DND-41 (cell line): ENCODE data around the gene TTC16.

Experiments
- ATAC-seq: fragments of 200-7000 bp; cut with Tn5 transposase; 3 replicates; pipeline ENCODE4 v1.9.1; 2021; ENCODE audit warnings: low read depth; ENCODE audit not compliant: insufficient read depth
- DNase-seq: peaks from one replicate; pipeline ENCODE4 v3.0.0-alpha.2; 2020
- H2AFZ ChIP-seq: 2 replicates; pipeline ENCODE4 v1.6.0; 2012; ENCODE audit warnings: low read depth, low read length
- H3K27ac ChIP-seq: 2 replicates; pipeline ENCODE4 v1.5.1; 2012; ENCODE audit warnings: low read length, inconsistent platforms
- H3K27me3 ChIP-seq: fragments of 200-600 bp; sonication (generic); 2 replicates; pipeline ENCODE4 v1.6.0; 2012; ENCODE audit warnings: low read length, mild to moderate bottlenecking, inconsistent platforms; ENCODE audit not compliant: insufficient read depth, poor library complexity
- H3K36me3 ChIP-seq: 2 replicates; pipeline ENCODE4 v1.5.1; 2012; ENCODE audit warnings: low read length, inconsistent platforms; ENCODE audit not compliant: insufficient read depth
- H3K4me1 ChIP-seq: 2 replicates; pipeline ENCODE4 v1.5.1; 2012; ENCODE audit warnings: mild to moderate bottlenecking, low read length; ENCODE audit not compliant: insufficient read depth
- H3K4me2 ChIP-seq: 2 replicates; pipeline ENCODE4 v1.6.0; 2012; ENCODE audit warnings: mild to moderate bottlenecking, moderate library complexity, low read length, inconsistent platforms; ENCODE audit not compliant: insufficient read depth
- H3K4me3 ChIP-seq, 2 experiments: fragments of 200-600 bp in 1 of 2; shearing (Covaris generic) in 1 of 2; 2 replicates each; pipeline ENCODE4 v1.5.1; 2012 to 2016; ENCODE audit warnings: inconsistent platforms in 2 of 2, low read length in 2 of 2, mild to moderate bottlenecking in 2 of 2, low read depth in 1 of 2, moderate library complexity in 1 of 2
- H3K79me2 ChIP-seq: 2 replicates; pipeline ENCODE4 v1.6.0; 2012; ENCODE audit warnings: low read length, inconsistent platforms; ENCODE audit not compliant: insufficient read depth
- H3K9ac ChIP-seq: 2 replicates; pipeline ENCODE4 v1.6.0; 2012; ENCODE audit warnings: low read depth, mild to moderate bottlenecking, inconsistent platforms, low read length, moderate library complexity
- H3K9me3 ChIP-seq: 2 replicates; pipeline ENCODE4 v1.5.1; 2012; ENCODE audit warnings: low read length, moderate library complexity, mild to moderate bottlenecking, inconsistent platforms; ENCODE audit not compliant: insufficient read depth, severe bottlenecking
- H4K20me1 ChIP-seq: 2 replicates; pipeline ENCODE4 v1.6.0; 2012; ENCODE audit warnings: low read length; ENCODE audit not compliant: insufficient read depth
- EZH2 ChIP-seq: IDR thresholded peaks from 3 replicates; pipeline ENCODE4 v1.6.1; 2012; ENCODE audit warnings: borderline replicate concordance, low read depth, mild to moderate bottlenecking, moderate library complexity, low read length, inconsistent platforms; ENCODE audit not compliant: severe bottlenecking
- TF ChIP-seq, protein P1 (sequence below): IDR thresholded peaks from 2 replicates; pipeline ENCODE4 v1.5.1; 2012; ENCODE audit warnings: borderline replicate concordance, low read length, moderate library complexity, mild to moderate bottlenecking; ENCODE audit not compliant: poor library complexity, severe bottlenecking; ENCODE audit errors: extremely low read depth

TTC16 gene

DNA sequence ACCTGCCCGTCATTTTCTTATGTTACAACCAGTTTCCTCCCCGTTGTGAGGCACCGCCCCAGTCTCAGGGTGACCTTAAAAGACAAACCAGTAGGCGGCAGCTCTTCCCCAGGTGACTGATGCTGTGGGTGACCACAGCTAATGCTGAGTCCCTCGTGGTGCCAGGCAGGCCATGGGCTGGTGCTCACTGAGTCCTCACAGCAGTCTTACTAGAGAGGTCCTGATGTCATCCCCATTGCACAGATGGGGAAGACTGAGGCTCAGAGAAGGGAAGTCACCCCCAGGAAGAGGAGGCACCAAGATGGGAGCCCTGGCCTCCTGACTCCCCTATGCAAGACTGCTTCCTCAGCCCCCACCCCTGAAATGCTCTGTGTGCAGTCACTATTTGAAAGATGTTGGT, 8.1 kb upstream of the TTC16 start:
- H3K4me3 ChIP-seq: no peak overlapping the region
- no peak for TF ChIP-seq EZH2
- TF ChIP-seq, protein P1, sequence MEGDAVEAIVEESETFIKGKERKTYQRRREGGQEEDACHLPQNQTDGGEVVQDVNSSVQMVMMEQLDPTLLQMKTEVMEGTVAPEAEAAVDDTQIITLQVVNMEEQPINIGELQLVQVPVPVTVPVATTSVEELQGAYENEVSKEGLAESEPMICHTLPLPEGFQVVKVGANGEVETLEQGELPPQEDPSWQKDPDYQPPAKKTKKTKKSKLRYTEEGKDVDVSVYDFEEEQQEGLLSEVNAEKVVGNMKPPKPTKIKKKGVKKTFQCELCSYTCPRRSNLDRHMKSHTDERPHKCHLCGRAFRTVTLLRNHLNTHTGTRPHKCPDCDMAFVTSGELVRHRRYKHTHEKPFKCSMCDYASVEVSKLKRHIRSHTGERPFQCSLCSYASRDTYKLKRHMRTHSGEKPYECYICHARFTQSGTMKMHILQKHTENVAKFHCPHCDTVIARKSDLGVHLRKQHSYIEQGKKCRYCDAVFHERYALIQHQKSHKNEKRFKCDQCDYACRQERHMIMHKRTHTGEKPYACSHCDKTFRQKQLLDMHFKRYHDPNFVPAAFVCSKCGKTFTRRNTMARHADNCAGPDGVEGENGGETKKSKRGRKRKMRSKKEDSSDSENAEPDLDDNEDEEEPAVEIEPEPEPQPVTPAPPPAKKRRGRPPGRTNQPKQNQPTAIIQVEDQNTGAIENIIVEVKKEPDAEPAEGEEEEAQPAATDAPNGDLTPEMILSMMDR: no peak
- H3K27ac ChIP-seq: no peak overlapping the region
- ATAC-seq (no peak), DNase-seq (no peak)
- H3K9ac ChIP-seq: no peak overlapping the region
- no peaks in the 10 kb centered on the region for H3K9me3 ChIP-seq
- no peak overlapping the region for H3K4me2 ChIP-seq
- peaks cover 14% of the 10 kb centered on the region for H3K4me1 ChIP-seq
- H3K79me2 ChIP-seq: no peaks in the 10 kb centered on the region
- no peaks in the 10 kb centered on the region for H3K27me3 ChIP-seq
- H4K20me1 ChIP-seq: peaks cover 21% of the 10 kb centered on the region
- H3K36me3 ChIP-seq: no peaks in the 10 kb centered on the region
- H2AFZ ChIP-seq: no peak overlapping the region

- Histone ChIP-seq H4K20me1 (peaks cover 21% of the 10 kb centered on the region), H3K4me1 (peaks cover 16% of the 10 kb centered on the region), H2AFZ (no peak overlapping the region), H3K27ac (no peak overlapping the region), H3K79me2 (no peaks in the 10 kb centered on the region), H3K4me3 (no peak overlapping the region), H3K36me3 (no peaks in the 10 kb centered on the region), H3K9ac (no peak overlapping the region), H3K9me3 (no peaks in the 10 kb centered on the region), H3K4me2 (no peak overlapping the region), H3K27me3 (no peaks in the 10 kb centered on the region)
- DNase-seq (no peak), ATAC-seq (no peak)
- no peak for TF ChIP-seq EZH2
- TF ChIP-seq, protein P1: no peak
These were observed 6.8 kb upstream of the TTC16 start for GRCh38 chr9:127708952-127709587.

GRCh38 chr9:127710204-127710783, 5.6 kb upstream of the TTC16 start:
- Histone ChIP-seq H2AFZ (no peak overlapping the region), H3K79me2 (no peaks in the 10 kb centered on the region), H3K4me2 (no peak overlapping the region), H3K27ac (no peak overlapping the region), H3K4me3 (no peak overlapping the region), H3K9ac (no peak overlapping the region), H4K20me1 (peaks cover 21% of the 10 kb centered on the region), H3K4me1 (peaks cover 26% of the 10 kb centered on the region), H3K36me3 (no peaks in the 10 kb centered on the region), H3K9me3 (no peaks in the 10 kb centered on the region), H3K27me3 (no peaks in the 10 kb centered on the region)
- no peak for DNase-seq
- ATAC-seq: no peak
- TF ChIP-seq, protein P1: no peak
- TF ChIP-seq EZH2: no peak
